DOHH2 (cell line): ENCODE measurements around the gene KIR2DL4.
"Not testable (repeated sequence)": the region's sequence is repeated elsewhere in the genome, so short reads cannot be mapped to it uniquely, and the experiment has no call there.

ENCODE experiments used
- CTCF ChIP-seq: fragments of 200-600 bp; sonication (generic); IDR thresholded peaks from one replicate; pipeline ENCODE4 v1.5.1; 2014; ENCODE audit warnings: antibody characterized with exemption, mild to moderate bottlenecking, low read depth, low read length; ENCODE audit not compliant: poor library complexity, severe bottlenecking
- EZH2phosphoT487 ChIP-seq: fragments of 200-600 bp; sonication (generic); IDR thresholded peaks from 2 replicates; pipeline ENCODE4 v1.6.1; 2017; ENCODE audit warnings: borderline replicate concordance, mild to moderate bottlenecking, antibody characterized with exemption, low read length, moderate library complexity, mixed read lengths

GRCh38 chr19:54786091-54786723 is 17.2 kb upstream of the KIR2DL4 start:
- TF ChIP-seq CTCF, EZH2phosphoT487: not testable (repeated sequence)
